HG03066 (cell line): ENCODE data around the gene CYBA.

Experiments
- ATAC-seq: cut with Tn5 transposase; IDR thresholded peaks from one replicate; pipeline ENCODE4 v1.9.1; 2021; ENCODE audit warnings: low read depth; ENCODE audit not compliant: unreplicated experiment

Gene CYBA

GRCh38 chr16:88647178-88648070, 3.4 kb downstream of the CYBA start:
- no peak for ATAC-seq

- ATAC-seq, result no peak
Measured at GRCh38 chr16:88646345-88647034, 4.4 kb downstream of the CYBA start.

- ATAC-seq, result no peak
Measured at GRCh38 chr16:88645941-88646340, 4.9 kb downstream of the CYBA start.

- no peak for ATAC-seq
Measured at GRCh38 chr16:88645455-88645854, 5.4 kb downstream of the CYBA start.

GRCh38 chr16:88643644-88643932, 7.3 kb downstream of the CYBA start:
- ATAC-seq, result no peak

GRCh38 chr16:88642881-88643643, 7.8 kb downstream of the CYBA start:
- no peak for ATAC-seq

GRCh38 chr16:88640498-88641247, 10.2 kb downstream of the CYBA start:
- no peak for ATAC-seq

- no peak for ATAC-seq
Measured at GRCh38 chr16:88640039-88640495, 10.8 kb downstream of the CYBA start.

GRCh38 chr16:88639231-88640038, 11.4 kb downstream of the CYBA start:
- ATAC-seq, result no peak

- ATAC-seq, result no peak
Measured at GRCh38 chr16:88638323-88639230, 12.3 kb downstream of the CYBA start, which contains the start of gene IL17C. IL17C (plus strand) TSS chr16:88638572; CDS start chr16:88638642, 70 bp downstream.

GRCh38 chr16:88636488-88637265, 14.2 kb downstream of the CYBA start:
- ATAC-seq, result no peak

GRCh38 chr16:88635671-88636319, 15.1 kb downstream of the CYBA start:
- ATAC-seq, result no peak

- no peak for ATAC-seq
Measured at GRCh38 chr16:88634994-88635670, 15.7 kb downstream of the CYBA start.

GRCh38 chr16:88634141-88634993, 16.5 kb downstream of the CYBA start:
- ATAC-seq, result no peak

- no peak for ATAC-seq
Measured at GRCh38 chr16:88633684-88634140, 17.1 kb downstream of the CYBA start.

GRCh38 chr16:88632587-88632930, 18.3 kb downstream of the CYBA start:
- no peak for ATAC-seq
